GM18508 (cell line): ENCODE results near the gene DFFA.

Experiments used
- ATAC-seq: cut with Tn5 transposase; IDR thresholded peaks from one replicate; pipeline ENCODE4 v1.9.1; 2021; ENCODE audit warnings: moderate number of reproducible peaks; ENCODE audit not compliant: insufficient read depth, unreplicated experiment

DFFA gene, protein sequence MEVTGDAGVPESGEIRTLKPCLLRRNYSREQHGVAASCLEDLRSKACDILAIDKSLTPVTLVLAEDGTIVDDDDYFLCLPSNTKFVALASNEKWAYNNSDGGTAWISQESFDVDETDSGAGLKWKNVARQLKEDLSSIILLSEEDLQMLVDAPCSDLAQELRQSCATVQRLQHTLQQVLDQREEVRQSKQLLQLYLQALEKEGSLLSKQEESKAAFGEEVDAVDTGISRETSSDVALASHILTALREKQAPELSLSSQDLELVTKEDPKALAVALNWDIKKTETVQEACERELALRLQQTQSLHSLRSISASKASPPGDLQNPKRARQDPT

DNA sequence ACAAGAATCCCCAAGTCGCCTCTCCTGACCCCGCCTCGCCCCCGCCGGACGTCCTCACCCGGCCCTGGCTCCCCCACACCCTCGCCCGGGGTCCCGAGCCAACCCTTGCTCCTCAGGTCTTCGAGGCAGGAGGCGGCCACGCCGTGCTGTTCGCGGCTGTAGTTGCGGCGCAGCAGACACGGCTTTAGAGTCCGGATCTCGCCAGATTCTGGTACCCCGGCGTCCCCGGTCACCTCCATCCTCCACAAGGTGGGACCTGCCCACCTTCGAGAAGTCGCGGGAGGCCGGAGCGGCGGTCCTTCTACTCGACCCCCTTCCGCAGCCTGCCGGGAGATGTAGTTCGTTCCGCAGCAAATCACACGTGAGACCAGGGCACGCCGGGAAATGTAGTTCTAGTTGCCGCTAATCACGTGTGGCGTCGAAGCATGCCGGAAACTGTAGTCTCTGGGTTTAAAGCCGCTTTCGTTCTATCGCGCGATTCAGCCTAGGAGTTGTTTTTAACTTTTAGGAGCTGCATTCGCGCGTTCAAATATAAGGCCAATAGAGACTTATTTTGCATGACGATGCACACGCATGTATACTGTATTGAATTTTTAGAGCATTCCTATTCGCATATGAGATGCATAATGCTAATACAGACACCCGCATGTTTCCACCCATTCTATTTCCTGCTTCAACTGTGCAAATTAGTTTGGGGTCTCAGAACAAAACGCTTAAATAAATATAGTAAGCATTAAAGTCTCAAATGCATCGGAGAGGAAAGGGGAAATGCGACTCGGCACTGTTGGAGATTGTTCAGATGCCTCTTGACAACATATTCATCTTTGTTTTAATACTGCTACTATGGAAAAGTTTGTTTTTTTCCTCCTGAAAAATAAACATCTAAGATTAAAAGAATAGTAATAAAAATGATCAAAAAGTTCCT is at the start of gene DFFA:
Gene DFFA, minus strand, starts transcription at position 310 of the 925 bp plus-strand sequence. Its CDS starts 71 bp downstream, at position 239.
- ATAC-seq, result peak; percentile 40

- ATAC-seq, result no peak
Observed at GRCh38 chr1:10521537-10522157, 49.3 kb upstream of the DFFA start.

DNA sequence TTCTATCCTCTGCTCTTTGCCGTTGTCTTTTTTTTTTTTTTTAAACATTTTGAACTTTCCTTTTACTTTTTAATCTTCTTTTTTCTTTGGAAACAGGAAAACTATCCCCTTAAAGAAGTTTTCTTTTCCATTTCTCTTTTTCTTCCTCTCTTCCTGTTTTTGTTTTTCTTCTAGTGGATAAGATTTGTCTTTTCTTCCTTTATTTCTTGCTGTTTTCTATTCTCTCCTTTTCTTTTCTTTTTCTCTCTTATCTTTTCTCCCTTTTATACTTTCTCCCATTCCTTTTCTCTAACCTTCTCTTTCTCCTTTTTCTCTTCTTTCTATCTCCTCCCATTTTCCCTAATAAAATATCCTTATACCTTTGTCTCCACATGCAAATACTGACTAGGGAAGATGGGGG is 48.6 kb upstream of the DFFA start:
- no peak for ATAC-seq

GRCh38 chr1:10520497-10520896 is 48.2 kb upstream of the DFFA start:
- no peak for ATAC-seq

DNA sequence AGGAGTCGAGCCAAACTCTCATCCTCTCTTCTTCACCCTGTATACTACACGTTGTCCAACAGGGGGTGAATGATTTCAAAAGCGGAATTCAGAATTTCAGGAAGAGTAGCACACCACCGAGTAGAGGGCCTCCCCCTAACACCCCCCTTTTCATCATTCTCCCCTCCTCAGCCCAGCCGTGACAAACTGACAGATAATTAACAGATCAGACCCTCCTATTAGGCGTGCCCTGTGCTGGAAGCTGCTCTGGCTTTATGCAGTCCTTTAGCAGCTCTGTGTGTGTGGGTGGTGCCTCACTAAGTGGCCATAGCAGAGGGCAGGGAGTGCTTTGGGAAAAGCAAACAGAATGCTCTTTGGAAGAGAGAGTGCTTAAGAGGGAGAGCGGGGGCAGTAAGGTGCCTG is 46.7 kb upstream of the DFFA start:
- no peak for ATAC-seq

- ATAC-seq, result no peak
Observed at GRCh38 chr1:10517677-10517982, 45.3 kb upstream of the DFFA start.

DNA sequence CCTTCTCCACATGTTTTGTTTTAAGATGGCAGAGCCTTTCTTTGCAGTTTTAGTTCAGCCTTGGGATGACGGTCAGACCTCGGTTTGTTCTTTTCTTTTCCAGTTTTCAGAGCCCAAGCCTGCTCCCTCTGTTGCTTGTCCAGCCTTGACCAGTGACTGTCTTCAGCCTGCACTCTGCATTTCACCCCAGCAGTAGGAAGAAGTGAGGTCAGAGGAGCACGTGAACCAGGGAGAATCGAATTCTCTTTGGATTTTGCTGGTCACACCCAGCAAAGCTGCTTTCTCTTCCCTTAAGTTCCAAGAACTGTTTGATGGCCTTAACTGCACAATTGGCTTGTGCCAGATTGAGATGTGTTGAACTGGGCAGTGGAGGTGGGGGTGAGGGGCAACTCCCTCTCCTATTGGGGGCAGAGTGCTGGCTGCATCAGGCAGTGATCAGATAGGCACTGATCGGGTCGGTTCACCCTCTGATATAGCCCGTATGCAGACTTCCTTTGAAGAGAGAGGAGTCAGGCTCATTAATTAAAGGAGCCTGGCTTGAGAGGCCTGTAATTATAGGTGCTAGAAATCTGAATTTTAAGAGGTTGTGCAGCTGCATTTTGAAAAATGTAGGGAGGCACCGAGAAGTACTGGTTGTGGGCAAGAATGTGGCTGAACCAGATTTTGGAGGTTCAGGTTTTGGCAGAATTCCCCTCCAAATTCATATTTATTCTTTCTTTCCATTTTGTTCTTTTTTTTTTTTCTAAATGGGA is 44.8 kb upstream of the DFFA start:
- ATAC-seq, result no peak

DNA sequence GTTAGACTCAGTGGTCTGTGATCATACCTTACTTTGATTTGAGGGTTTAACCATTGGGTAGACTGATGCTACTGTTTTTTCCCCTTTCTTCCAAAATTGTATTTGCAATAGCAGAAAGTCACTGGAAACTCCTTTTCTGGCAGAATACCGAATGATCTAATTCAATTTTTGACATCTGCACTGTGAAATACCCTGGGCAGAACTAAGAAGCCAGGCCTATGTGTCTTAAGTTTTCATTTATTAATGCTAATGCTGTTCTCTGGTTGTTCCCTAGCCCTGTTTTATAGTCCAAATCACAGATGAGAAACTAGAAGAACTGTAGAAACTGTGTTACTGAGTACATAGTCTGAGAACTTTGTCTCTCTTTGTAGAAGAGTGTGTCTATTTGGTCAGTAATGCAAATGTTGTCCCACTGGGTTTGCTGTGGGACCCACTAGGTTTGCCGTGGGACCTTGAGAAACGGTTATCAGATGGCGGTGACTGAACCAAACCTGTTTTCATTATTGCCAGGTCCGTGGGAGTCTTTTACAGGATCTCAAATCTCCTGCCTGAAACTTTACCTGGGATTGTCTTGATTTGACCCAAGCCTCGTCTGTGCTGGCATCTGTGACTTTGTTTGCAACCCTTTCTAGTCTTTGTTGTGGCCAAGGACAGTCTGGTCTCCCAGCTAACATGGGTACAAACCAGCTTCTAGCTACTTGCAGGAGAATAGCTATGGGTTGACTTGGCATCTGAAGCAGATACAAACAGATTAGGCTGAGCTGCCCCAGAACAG is 43.8 kb upstream of the DFFA start:
- no peak for ATAC-seq

GRCh38 chr1:10515301-10515975 is 43.1 kb upstream of the DFFA start:
- ATAC-seq, result no peak

DNA sequence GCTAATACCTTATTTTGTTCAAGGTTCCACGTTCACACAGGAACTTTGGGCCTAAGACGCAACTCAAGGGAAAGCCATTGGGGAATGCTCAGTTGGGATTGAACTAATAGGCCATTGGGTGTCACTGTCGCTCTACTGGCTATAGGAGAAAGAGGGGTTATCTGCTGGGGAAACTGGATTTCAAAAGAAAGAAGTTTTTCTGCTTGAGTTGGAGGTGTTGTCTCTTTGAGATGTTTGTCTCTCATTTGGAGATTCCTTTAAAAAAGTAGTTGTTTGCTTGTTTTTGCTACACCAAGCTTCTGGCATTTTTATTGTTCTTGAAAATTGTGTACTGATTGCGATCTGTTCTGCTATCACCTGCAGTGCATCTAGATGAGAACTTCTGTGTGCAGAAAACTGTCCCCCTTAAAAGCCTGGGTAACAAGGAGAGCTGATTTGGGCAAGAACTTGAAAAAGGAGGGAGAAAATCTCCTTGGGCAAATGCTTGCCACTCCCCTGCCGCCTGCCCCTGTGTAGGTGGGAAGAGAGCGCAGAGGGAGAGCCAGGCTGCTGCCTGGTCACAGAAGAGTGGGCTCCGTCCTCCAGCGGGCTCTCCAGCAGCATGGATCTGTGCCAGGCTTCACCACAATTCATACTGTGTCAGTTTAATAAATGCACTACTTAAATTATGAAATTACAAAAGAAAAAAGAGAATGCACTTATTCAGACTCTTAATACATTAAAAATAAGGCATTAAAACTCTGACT is 42.3 kb upstream of the DFFA start:
- ATAC-seq, result no peak

DNA sequence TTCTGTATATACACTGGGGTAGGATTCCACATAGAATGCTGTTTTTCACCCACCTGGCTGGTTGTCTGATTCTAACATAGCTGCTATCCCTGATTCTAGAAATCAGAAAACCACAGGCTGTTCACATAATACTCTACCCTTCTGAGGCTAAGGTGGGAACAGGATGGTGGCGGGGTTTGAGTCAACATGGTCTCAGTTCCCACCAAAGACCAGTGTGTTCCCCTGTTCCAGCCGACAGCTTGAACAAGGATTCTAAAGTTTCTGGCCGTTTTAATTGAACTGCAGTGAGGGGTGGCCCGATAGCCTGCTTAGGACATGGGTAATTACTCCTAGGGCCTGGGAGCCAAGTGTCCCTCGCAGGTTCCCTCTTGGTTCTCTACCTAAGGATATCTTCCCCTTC is 40.9 kb upstream of the DFFA start:
- no peak for ATAC-seq

DNA sequence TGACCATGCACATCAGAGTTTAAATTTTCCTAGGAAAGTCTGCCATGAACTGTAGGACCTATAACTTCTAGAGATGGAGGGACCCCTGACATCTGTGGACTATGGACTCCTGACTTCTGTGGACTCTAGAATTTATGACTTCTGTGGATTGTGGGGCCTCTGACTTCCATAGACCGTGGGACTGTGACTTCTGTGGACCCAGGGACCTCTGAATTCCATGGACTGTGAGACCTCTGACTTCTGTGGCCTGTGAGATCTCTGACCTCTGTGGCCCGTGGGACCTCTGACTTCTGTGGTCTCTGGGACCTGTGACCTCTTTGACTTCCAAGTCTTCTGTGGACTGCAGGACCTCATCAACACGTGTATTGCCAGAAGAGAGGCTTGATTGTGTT is 39.2 kb upstream of the DFFA start:
- no peak for ATAC-seq

- peak; percentile 58 for ATAC-seq
Observed at GRCh38 chr1:10510520-10511493, 38.5 kb upstream of the DFFA start.

GRCh38 chr1:10509809-10510509 is 37.6 kb upstream of the DFFA start:
- no peak for ATAC-seq

DNA sequence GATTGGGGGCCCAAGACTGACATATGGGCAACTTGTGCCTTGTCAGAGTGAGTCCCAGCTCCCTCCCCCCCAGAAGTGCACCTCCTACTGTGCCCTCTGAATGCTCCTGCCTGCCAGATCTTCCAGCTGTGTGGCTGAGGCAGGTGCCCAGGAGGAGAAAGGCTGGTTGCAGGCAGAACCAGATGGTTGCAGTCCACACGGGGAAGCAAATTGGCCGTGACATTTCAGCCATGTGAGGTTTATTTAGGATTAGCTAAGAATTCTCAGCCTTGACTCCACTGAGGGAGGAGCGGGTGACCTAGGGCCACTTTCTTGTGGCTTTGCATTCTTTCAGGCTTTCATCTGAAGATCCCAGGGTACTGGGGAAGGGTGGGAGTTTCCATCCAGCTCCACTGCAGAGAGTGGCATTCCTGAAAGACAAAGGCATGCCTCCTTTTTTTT is 36.2 kb upstream of the DFFA start:
- no peak for ATAC-seq

DNA sequence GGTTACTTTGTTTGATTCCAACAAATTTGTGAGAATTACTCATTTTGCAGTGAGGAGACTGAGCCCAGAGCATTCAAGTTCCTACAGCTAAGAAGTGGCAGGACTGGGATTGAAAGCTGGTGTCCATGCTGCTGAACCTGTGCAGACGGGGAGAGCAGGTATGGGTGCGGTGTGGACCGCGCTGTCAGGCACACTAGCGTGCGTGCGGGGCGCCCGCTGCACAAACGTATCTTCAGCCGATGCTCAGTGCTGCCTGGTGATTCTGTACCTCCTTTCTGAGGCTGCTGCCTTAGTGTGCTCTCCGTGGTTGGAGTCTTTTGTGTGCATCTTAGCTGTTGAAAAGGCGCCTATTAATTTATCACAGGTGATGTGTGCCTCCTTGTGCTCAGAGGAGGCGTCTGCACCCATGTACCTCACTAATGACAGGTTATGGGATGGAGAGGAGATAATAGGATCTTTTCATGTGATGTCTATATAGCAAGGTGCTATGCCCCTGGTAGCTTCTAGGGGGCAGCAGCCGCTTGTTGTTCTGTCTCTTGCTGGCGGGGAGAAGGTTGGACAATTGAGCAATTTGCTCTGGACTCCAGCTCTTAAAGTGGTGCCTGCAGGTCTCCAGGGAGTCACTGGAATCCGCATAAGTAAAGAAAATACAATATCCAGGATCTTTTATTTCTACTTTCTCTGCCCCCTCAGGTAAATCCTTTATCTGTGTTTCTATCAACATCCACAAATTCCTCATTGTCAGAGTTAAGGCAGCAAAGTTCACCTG is 35.0 kb upstream of the DFFA start:
- no peak for ATAC-seq
